Activated CD8-positive, alpha-beta memory T cell treated with anti-CD3 and anti-CD28 coated beads for 36 hours (primary cell): Measurements from ENCODE around the gene SLC10A6. TPM values are rescaled to one million over a fixed set of nuclear protein-coding genes. Genes with fewer than 3 reads are reported as not detected.

Experiments used
- CTCF ChIA-PET: fragments of 350-600 bp; sonication (Branson Sonifier 250); formaldehyde crosslinking; loops from one replicate; lab custom pipeline; 2021; ENCODE audit warnings: antibody characterized with exemption; lab: Charles Lee
- POLR2A ChIA-PET: fragments of 350-600 bp; sonication (Branson Sonifier 250); formaldehyde crosslinking; loops from one replicate; lab custom pipeline; 2021; ENCODE audit warnings: antibody characterized with exemption; lab: Charles Lee
- total RNA-seq, 2 experiments: library from RNA; stranded (reverse); gene quantifications; one replicate each; pipeline ENCODE4 v1.2.3, GENCODE V29; 2021

The SLC10A6 gene
- total RNA-seq, 2 experiments from 2014 or later = not detected

- POLR2A ChIA-PET = no interaction called here
- CTCF ChIA-PET = no interaction called here
Observed at GRCh38 chr4:86856896-86857295, 7.7 kb upstream of the SLC10A6 start.

- POLR2A ChIA-PET = no interaction called here
- CTCF ChIA-PET = no interaction called here
Observed at GRCh38 chr4:86855572-86855971, 6.4 kb upstream of the SLC10A6 start.

- CTCF ChIA-PET = no interaction called here
- POLR2A ChIA-PET = no interaction called here
Observed at GRCh38 chr4:86853209-86853608, 4.0 kb upstream of the SLC10A6 start.

- ChIA-PET POLR2A (no interaction called here), CTCF (no interaction called here)
Observed at GRCh38 chr4:86848136-86848535, 1.0 kb downstream of the SLC10A6 start.

GRCh38 chr4:86847571-86847970 lies 1.6 kb downstream of the SLC10A6 start:
- ChIA-PET POLR2A (no interaction called here), CTCF (no interaction called here)

GRCh38 chr4:86846921-86847320 lies 2.3 kb downstream of the SLC10A6 start:
- CTCF ChIA-PET = no interaction called here
- POLR2A ChIA-PET = no interaction called here

GRCh38 chr4:86845593-86845992 lies 3.6 kb downstream of the SLC10A6 start:
- ChIA-PET CTCF (no interaction called here), POLR2A (no interaction called here)

- CTCF ChIA-PET = no interaction called here
Observed at GRCh38 chr4:86841309-86841708, 7.9 kb downstream of the SLC10A6 start.

GRCh38 chr4:86840858-86841257 lies 8.3 kb downstream of the SLC10A6 start:
- ChIA-PET CTCF (no interaction called here), POLR2A (no interaction called here)

More at GRCh38 chr4:86841309-86841708, 7.9 kb downstream of the SLC10A6 start:
- POLR2A ChIA-PET = no interaction called here

- POLR2A ChIA-PET = no interaction called here
- CTCF ChIA-PET = no interaction called here
Observed at GRCh38 chr4:86837691-86838503, 11.3 kb downstream of the SLC10A6 start.

GRCh38 chr4:86835677-86836076 lies 13.5 kb downstream of the SLC10A6 start:
- ChIA-PET POLR2A (no interaction called here), CTCF (no interaction called here)

GRCh38 chr4:86834901-86835300 lies 14.3 kb downstream of the SLC10A6 start:
- ChIA-PET POLR2A (no interaction called here), CTCF (no interaction called here)

GRCh38 chr4:86833615-86834014 lies 15.6 kb downstream of the SLC10A6 start:
- ChIA-PET POLR2A (no interaction called here), CTCF (interaction anchor here (0.6 kb wide), 1 partner anchor 24 kb away, joined by 4 read pairs; no protein-coding TSS in a partner anchor)

- ChIA-PET POLR2A (no interaction called here), CTCF (no interaction called here)
Observed at GRCh38 chr4:86831262-86832130, 17.7 kb downstream of the SLC10A6 start.

GRCh38 chr4:86825511-86825910 lies 23.7 kb downstream of the SLC10A6 start:
- CTCF ChIA-PET = no interaction called here
- POLR2A ChIA-PET = interaction anchor here (0.6 kb wide), 1 partner anchor 53 kb away, joined by 3 read pairs; no protein-coding TSS in a partner anchor

- CTCF ChIA-PET = no interaction called here
- POLR2A ChIA-PET = no interaction called here
Observed at GRCh38 chr4:86822136-86822535, 27.0 kb downstream of the SLC10A6 start.

- POLR2A ChIA-PET = no interaction called here
- CTCF ChIA-PET = no interaction called here
Observed at GRCh38 chr4:86821151-86821550, 28.0 kb downstream of the SLC10A6 start.

GRCh38 chr4:86819561-86819960 lies 29.6 kb downstream of the SLC10A6 start:
- CTCF ChIA-PET = no interaction called here

GRCh38 chr4:86818841-86819240 lies 30.3 kb downstream of the SLC10A6 start:
- ChIA-PET CTCF (no interaction called here), POLR2A (no interaction called here)

More at GRCh38 chr4:86819561-86819960, 29.6 kb downstream of the SLC10A6 start:
- POLR2A ChIA-PET = no interaction called here

- POLR2A ChIA-PET = no interaction called here
- CTCF ChIA-PET = no interaction called here
Observed at GRCh38 chr4:86818211-86818610, 31.0 kb downstream of the SLC10A6 start.
